HG03025 (cell line): ENCODE measurements around the gene SIPA1L3.

Experiments used
- ATAC-seq: cut with Tn5 transposase; IDR thresholded peaks from one replicate; pipeline ENCODE4 v1.9.1; 2021; ENCODE audit warnings: mild to moderate bottlenecking, moderate library complexity; ENCODE audit not compliant: unreplicated experiment, low FRiP score

Gene SIPA1L3

GRCh38 chr19:37941782-37942515 lies 34.9 kb downstream of the SIPA1L3 start:
- no peak for ATAC-seq

GRCh38 chr19:37942516-37942902 lies 35.5 kb downstream of the SIPA1L3 start:
- ATAC-seq: no peak

DNA sequence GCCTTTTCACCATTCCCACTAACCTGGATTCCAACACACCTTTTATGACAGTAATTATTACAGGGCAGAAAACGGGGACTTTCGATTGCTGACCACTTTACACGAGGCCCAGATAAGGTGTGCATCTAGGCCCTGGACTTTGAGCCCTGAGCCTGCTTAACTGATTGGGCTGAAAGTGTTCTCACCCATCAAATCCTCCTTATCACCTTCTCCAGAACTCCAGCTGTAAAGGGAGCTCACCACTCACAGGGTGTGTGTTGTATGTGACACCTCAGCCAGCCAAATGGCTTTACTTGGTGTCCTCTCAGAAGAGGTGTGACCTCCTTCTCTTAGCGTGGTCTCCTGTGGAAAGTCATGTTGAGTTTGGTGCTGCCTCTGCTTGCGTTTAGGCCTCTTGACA lies 36.5 kb downstream of the SIPA1L3 start:
- ATAC-seq: no peak

DNA sequence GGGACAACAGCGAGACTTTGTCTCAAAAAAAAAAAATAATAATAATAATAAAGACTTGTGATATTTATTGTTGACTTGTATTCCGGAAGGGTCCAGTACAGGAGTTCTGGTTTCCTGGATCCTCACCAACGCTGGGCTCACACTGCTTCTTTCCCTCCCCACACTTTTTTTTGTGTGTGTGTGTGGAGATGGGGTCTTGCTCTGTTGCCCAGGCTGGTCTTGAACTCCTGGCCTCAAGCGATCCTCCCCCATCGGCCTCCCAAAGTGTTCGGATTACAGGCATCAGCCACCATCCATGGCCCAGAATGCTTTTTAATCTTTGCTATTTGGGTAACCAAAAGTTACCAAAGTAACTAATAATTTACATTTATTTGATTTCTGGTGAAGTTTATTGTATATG lies 39.1 kb downstream of the SIPA1L3 start:
- ATAC-seq: no peak

DNA sequence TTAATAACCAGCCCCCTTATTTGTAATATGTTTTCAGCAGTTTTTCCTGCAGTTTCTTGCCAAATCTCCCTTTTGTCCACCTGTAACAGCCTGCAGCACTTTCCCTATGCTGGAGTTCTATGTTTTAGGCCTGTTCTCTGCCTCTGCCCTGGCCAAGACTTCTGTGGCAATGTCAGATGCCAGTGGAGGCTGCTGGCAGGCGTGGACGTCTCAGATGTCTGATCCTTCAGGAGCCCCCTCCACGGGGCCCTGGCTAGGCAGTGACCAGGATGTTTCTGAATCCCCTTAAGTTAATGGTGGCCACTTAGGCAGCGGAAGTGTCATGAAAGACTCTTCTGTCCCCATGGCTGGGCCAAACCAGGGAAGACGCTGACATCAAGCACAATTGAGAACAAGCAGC lies 40.8 kb downstream of the SIPA1L3 start:
- no peak for ATAC-seq

GRCh38 chr19:37948362-37948761 lies 41.4 kb downstream of the SIPA1L3 start:
- no peak for ATAC-seq

GRCh38 chr19:37950471-37951175 lies 43.6 kb downstream of the SIPA1L3 start:
- no peak for ATAC-seq

DNA sequence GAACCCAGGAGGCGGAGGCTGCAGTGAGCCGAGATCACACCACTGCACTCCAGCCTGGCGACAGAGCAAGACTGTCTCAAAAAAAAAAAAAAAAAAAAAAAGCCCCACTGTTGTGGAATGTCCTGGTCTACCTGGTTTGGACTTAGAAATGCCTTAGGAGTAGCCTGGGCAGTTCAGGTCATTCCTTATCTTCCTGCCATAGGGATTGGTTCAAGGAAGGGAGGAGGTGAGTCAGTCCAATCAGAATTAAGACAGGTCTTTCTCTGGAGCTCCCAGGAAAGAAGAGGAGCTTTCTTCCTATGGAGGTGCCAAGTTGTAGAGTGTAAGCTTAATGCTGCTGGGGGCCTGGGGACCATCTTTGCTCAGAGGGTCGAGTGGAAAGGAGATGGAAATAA lies 44.8 kb downstream of the SIPA1L3 start:
- no peak for ATAC-seq

GRCh38 chr19:37953171-37953917 lies 46.3 kb downstream of the SIPA1L3 start:
- no peak for ATAC-seq

DNA sequence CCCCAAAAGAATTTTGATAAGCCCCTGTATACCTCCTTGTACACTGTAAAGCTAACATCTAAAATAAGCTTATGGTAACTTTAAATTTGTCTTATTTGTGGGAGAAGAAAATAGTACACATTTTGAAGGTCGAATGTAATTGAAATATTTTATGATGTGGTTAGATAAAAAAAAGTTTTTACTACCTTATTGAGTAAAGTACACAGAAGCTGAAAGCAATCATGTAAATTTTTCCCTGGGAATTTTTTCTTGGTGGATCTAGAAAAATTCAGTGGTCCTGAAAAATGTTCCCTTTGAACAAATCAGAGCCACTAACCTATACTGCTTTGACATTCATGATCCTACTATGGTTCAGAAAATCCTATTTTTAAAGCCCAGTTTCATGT lies 46.9 kb downstream of the SIPA1L3 start:
- ATAC-seq: no peak

- no peak for ATAC-seq
These were observed 47.4 kb downstream of the SIPA1L3 start for GRCh38 chr19:37954421-37954874.

DNA sequence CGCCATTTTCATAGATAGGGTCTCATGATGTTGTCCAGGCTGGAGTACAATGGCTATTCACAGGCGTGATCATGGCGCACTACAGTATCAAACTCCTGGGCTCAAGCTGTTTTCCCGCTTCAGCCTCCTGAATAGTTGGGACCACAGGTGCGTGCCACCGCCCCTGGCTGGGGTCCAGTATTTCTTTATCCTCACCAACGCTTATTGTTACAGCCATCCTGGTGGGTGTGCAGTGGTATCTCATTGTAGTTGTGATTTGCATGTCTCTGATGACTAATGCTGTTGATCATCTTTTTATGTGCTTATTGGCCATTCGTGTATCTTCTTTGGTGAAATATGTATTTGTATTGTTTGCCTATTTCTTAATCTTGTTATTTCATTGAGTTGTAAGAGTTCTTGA lies 49.0 kb downstream of the SIPA1L3 start:
- no peak for ATAC-seq

- no peak for ATAC-seq
These were observed 50.2 kb downstream of the SIPA1L3 start for GRCh38 chr19:37957176-37957575.

GRCh38 chr19:37959665-37960114 lies 52.7 kb downstream of the SIPA1L3 start:
- ATAC-seq: no peak

DNA sequence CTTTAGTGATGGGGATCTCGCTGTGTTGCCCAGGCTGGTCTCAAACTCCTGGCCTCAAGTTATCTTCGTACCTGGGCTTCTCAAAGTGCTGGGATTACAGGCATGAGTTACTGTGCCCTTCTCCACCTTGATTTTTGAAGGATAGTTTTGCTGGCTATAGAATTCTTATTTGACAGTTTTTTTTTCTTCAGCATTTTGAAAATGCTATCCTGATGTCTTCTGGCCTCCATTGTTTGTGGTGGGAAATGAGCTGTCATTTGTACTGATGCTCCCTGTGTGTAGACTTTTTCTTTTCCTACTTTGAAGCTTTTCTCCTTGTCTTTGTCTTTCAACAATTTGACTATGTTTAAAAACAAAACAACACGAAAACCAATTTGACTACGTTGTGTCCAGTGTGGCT lies 54.2 kb downstream of the SIPA1L3 start:
- ATAC-seq: no peak

DNA sequence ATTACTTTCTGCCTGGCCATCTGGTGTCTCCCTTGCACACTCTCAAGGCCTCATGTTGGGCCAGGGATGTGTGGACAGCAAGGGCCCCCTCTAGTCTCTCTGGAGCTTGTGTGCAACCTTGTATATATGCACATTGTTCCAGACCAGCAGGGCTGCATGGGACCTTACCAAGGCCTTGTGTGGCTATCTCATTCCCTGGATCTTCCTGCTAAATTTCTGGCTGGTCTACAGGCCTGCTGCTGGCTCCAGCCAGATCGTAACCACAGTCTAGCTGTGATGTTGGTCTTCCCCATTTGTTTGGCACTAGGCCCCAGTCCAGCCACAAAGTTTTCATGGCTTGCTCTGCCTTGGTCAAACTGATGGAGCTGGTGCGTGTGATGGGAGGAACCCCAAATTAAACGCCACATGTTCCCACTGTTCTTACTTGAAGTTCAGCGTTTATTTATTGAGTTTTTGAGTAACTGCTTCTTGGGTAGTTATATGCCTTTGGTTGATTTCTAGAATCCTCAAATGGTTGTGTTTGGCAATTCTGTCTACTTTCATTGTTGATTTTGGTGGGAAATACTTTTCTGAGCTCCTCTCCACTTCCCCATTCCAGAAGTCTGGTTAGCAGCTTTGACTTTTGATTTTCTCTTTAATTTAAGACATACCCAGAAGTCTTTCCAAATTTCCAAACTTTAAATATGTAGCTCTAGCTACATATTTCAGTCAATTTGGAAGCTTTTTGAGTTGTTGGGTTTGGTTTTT lies 56.4 kb downstream of the SIPA1L3 start:
- no peak for ATAC-seq

- no peak for ATAC-seq
These were observed 57.1 kb downstream of the SIPA1L3 start for GRCh38 chr19:37964109-37964508.

GRCh38 chr19:37966211-37966661 lies 59.2 kb downstream of the SIPA1L3 start:
- ATAC-seq: no peak

GRCh38 chr19:37966662-37967231 lies 59.7 kb downstream of the SIPA1L3 start:
- no peak for ATAC-seq

DNA sequence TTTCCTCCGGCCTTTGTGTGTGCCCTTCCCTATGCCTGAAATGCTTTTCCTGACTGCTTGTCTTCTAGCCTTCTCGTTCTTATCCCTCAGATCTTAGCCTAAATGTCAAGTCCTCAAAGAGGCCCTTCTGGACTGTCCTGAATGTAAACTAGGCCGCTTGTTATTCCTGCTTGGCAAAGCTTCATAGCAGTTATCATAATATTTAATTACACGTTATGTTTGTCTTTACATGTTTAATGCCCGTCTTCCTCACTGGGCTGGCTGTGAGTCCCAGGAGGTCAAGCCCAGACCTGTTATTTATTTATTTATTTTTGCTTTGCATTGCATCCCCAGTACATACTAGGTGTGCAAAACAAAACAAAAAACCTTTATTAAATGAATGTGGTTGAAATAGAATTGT lies 62.7 kb downstream of the SIPA1L3 start:
- ATAC-seq: no peak
